Pancreas (tissue), 10 donors: Measurements from ENCODE around the gene GPR148. TPM values are rescaled to one million over a fixed set of nuclear protein-coding genes. Genes with fewer than 3 reads are reported as not detected.

Experiments used
- ATAC-seq, 4 donors: fragments of 200-7000 bp; cut with Tn5 transposase; one replicate each; pipeline versions ENCODE4 v1.8.0 to v1.9.1; 2020; ENCODE audit warnings: mild to moderate bottlenecking in 4 of 4, moderate library complexity in 4 of 4
- DNase-seq, 6 donors: peaks; one replicate each; pipeline ENCODE4 v3.0.0-alpha.2; 2020
- FAIRE-seq: peaks from 2 replicates; lab custom pipeline; 2012; peaks lifted over from hg19 to GRCh38; lab: Jason Lieb, UNC
- H3K27ac ChIP-seq, 4 donors: fragments of 200-600 bp; sonication (generic); 1 replicate in 3 of 4; 2 replicates in 1 of 4; pipeline versions ENCODE4 v1.5.0 to v1.8.0; 2020
- H3K27me3 ChIP-seq, 4 donors: fragments of 200-600 bp; one replicate each; pipeline ENCODE4 v1.8.0; 2021
- H3K36me3 ChIP-seq, 3 donors: fragments of 200-600 bp; sonication (generic) in 1 of 3; one replicate each; pipeline versions ENCODE4 v1.5.0 to v1.8.0; 2020 to 2021
- H3K4me1 ChIP-seq, 3 donors: fragments of 200-600 bp; one replicate each; pipeline ENCODE4 v1.8.0; 2021
- H3K4me3 ChIP-seq, 4 donors: fragments of 200-600 bp; sonication (generic) in 2 of 4; one replicate each; pipeline versions ENCODE4 v1.5.0 to v1.8.0; 2020 to 2021
- H3K9me3 ChIP-seq, 4 donors: fragments of 200-600 bp; one replicate each; pipeline ENCODE4 v1.8.0; 2021
- CTCF ChIP-seq, 4 donors: fragments of 200-600 bp; sonication (generic) in 3 of 4; IDR thresholded peaks; one replicate each; pipeline versions ENCODE4 v1.5.0 to v1.8.0; 2021; ENCODE audit warnings: antibody characterized with exemption in 4 of 4
- WGBS, 2 donors: extraction: QIAGEN DNeasy Blood & Tissue Kit; methylation state at CpG; one replicate each; pipeline ENCODE4 v1.1.7; 2013; 5-methylcytosine and 5-hydroxymethylcytosine counted together
- intact Hi-C, 3 donors: fragments of 100-400 bp; cut with DNase I; formaldehyde crosslinking; loops; one replicate each; pipeline versions ENCODE4 v1.11.1 to v1.14.2; 2022
- polyA plus RNA-seq, 2 donors: library from polyadenylated mRNA; stranded (reverse); fragments of 200-250 nt; gene quantifications; one replicate each; pipeline ENCODE4 v1.2.3, GENCODE V29; 2013
- total RNA-seq, 6 donors: library from RNA; stranded (reverse); fragmentation: NEBNext Ultra II Directional in 4 of 6; extraction: Animal tissue kit (Norgen Biotek cat#: 25700) in 4 of 6; gene quantifications; one replicate each; pipeline versions ENCODE4 v1.2.1 to v1.2.4, GENCODE V29; 2021 to 2023
- donor health status: healthy with polysubstance abuse.
- donor health status: DM: no; HTN: no; CAD: no; lungs with moderate emphysema.
- donor health status: DM: no; HTN: no; CAD: no.
- donor health status: control.
- donor health status: control.
- donor health status: Bipolar disorder and iron deficiency.
- donor health status: DM: yes; HTN: yes; CAD: no.
- donor health status: DM: no; HTN: no; CAD: no.
- donor health status: DM: no; HTN: no; CAD: no.
- donor health status: DM: yes; HTN: yes; CAD: no.

Gene GPR148
- total and polyA plus RNA-seq, 8 donors: 0.14 to 1.2 (median 0.36) TPM

DNA sequence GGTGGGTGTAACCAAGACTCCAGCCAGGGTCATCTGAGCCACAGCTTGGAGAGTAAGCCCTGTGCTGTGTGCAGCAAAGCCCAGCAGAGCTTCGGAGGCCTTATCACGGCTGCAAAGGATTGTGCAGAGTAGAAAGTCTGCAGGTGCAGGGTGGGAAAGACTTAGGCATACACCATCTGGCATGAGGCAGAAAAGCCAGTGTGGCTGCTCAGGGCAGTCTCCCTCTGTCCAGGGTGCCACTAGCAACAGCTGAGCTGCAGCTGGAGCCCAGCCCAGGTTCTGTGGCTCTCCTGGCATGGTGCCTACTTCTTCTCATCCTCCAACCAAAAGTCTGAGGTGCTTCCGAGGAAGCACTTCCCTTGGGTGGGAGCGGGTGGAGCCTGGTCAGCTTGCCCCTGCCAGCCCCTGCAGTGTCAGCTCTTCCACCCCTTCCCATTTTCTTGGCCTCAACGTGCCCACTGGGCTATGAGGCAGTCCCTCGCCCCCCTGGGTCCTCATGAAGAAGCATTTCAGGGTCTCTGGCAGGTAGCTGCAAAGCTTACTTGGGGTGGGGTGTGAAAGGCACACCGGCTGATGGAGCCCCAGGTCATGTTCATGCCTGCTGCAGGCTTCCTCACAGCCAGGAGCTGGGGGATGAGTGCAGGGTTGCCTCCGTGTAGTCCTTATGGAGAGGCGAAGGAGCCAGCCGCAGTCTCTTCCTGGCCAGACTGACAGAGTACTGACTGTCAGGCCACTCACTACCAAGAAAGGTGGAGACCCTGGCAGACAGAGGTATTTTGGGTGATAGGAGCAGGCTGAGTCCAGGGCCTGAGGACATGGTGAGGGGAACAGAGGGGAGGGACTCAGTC, 31.3 kb downstream of the GPR148 start:
- Histone ChIP-seq H3K4me3 (no peak overlapping the region), H3K4me1 (peaks cover 5 to 15% (median 12%) of the 10 kb centered on the region in 3 donors), H3K9me3 (no peaks in the 10 kb centered on the region), H3K27me3 (no peaks in the 10 kb centered on the region), H3K36me3 (no peaks in the 10 kb centered on the region), H3K27ac (no peak overlapping the region)
- WGBS, 2 donors: 41 to 51% methylated on average over 10 of the region's 10 CpGs
- TF ChIP-seq CTCF (IDR thresholded peaks at IDR 0.05): no peak
- no peak for FAIRE-seq
- intact Hi-C loops: no loop called here
- peak; percentile 81 to 92 (median 89) for ATAC-seq
- DNase-seq: peak; percentile 75 to 91 (median 86)

- DNase-seq (no peak), ATAC-seq (peak in 1 of 4 donors; percentile 20), FAIRE-seq (no peak)
- intact Hi-C loops: no loop called here
- Histone ChIP-seq H3K4me1 (peaks cover 5 to 15% (median 12%) of the 10 kb centered on the region in 3 donors), H3K27ac (no peak overlapping the region), H3K36me3 (no peaks in the 10 kb centered on the region), H3K4me3 (no peak overlapping the region), H3K9me3 (no peaks in the 10 kb centered on the region), H3K27me3 (no peaks in the 10 kb centered on the region)
- 67 to 75% methylated on average over 14 of the region's 14 CpGs for WGBS, 2 donors
- no peak for TF ChIP-seq CTCF (IDR thresholded peaks at IDR 0.05)
Observed at GRCh38 chr2:130760754-130761751, 32.2 kb downstream of the GPR148 start.

DNA sequence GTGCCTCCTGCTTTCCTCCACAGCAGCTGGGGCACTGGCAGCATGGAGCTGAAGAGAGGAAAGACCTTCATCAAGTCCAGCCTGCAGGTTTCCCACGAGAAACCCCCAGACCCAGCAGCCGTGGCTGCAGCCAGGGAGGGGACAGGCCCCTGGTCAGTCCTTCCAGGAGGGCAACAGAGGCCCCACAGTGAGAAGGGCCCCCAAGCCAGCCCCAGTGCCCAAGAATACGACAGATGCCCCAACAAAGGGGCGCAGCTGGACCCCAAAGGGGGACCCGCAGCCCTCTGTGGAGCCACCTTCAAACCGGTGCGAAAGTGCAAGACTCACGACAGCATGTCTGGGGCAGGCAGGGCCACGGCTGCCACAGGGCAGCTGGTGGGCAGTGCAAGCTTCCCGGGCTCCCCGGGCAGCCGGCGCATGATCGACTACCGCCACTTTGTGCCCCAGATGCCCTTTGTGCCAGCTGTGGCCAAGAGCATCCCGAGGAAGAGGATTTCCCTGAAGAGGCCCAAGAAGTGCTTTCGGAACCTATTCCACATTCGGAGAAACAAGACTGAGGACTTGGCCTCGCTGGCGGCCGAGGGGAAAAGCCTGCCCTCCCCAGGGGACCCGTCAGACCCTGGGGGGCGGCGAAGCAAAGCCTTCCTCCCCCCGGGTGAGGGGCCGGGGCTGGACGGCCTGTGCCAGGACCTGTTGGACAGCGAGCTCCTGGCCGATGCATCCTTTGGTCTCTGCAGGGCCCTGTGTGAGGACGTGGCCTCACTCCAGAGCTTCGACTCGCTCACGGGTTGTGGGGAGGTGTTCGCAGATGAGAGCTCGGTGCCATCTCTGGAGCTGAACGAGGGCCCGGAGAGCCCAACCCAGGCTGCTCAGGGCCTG, 33.4 kb downstream of the GPR148 start:
- H3K4me3 ChIP-seq: no peak overlapping the region
- intact Hi-C loops: no loop called here
- WGBS, 2 donors: 89 to 91% methylated on average over 37 of the region's 37 CpGs
- TF ChIP-seq CTCF (IDR thresholded peaks at IDR 0.05): no peak
- H3K4me1 ChIP-seq: peaks cover 5 to 11% (median 8%) of the 10 kb centered on the region in 3 donors
- H3K27me3 ChIP-seq: no peaks in the 10 kb centered on the region
- H3K27ac ChIP-seq: no peak overlapping the region
- H3K36me3 ChIP-seq: no peaks in the 10 kb centered on the region
- no peak for FAIRE-seq
- DNase-seq: peak in 1 of 6 donors; percentile 54
- ATAC-seq: no peak
- H3K9me3 ChIP-seq: no peaks in the 10 kb centered on the region

DNA sequence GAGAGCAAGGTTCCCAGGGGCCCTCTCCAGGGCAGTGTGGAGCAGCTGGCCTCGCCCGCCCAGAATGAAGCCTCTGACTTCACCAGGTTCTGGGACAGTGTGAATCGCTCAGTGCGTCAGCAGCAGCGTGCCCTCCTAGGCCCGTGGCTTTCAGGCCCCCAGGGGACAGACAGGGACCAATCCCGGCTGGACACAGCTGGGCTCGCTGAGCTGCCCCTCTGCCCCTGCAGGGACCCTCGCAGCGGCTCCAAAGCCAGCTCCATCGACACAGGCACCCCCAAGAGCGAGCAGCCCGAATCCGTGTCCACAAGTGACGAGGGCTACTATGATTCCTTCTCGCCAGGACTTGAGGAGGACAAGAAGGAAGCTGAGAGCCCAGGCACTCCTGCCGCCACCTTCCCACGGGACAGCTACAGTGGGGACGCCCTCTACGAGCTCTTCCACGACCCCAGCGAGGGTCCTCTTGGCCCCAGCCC, 34.1 kb downstream of the GPR148 start:
- Histone ChIP-seq H3K27ac (no peak overlapping the region), H3K4me3 (no peak overlapping the region), H3K36me3 (no peaks in the 10 kb centered on the region), H3K9me3 (no peaks in the 10 kb centered on the region), H3K27me3 (no peaks in the 10 kb centered on the region), H3K4me1 (peaks cover 5 to 11% (median 8%) of the 10 kb centered on the region in 3 donors)
- WGBS, 2 donors: 90 to 95% methylated on average over 21 to 22 of the region's 22 CpGs
- FAIRE-seq: no peak
- TF ChIP-seq CTCF (IDR thresholded peaks at IDR 0.05): no peak
- ATAC-seq: no peak
- no peak for DNase-seq
- intact Hi-C loops: no loop called here
